Measurements from ENCODE around the gene OR51I2.

The OR51I2 gene

DNA sequence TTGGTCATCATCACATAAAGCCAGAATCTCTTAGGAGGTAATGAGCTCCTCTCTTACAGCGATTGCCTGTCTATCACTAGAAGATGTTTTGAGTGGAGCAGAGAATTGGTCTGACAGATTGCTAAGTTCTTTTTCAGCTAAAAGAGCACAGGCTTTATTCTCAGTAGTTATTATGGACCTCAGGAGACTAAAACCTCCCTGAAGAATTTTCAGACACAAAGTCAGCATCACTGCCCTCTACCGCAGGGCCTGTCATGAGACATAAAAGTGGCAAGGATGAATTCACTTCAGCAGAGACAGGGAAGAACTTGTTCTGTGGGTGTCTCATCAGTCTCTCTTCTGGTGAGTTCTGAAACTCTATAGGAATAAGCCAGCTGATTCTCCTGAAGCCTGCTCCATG lies at the start of gene OR51I2:
Gene OR51I2 (plus strand): TSS at position 301 of the 400 bp plus-strand sequence. CDS start 4,166 bp downstream, outside the sequence.
- no peaks in the 10 kb centered on the region for H3K36me3 ChIP-seq
- no peak within 1 kb of the TSS for H3K4me3 ChIP-seq (ENCODE audit: low read depth in 1 of 2, low read length in 1 of 2)
- no peaks in the 10 kb centered on the region for H3K4me1 ChIP-seq (ENCODE audit: control insufficient read depth in 1 of 2, insufficient read depth in 1 of 2, low read depth in 1 of 2, low read length in 1 of 2)
- H3K27ac ChIP-seq, result no peak within 1 kb of the TSS
- no peaks in the 10 kb centered on the region for H3K27me3 ChIP-seq
- H3K9me3 ChIP-seq, result no peaks in the 10 kb centered on the region
- no peak for TF ChIP-seq CTCF (IDR thresholded peaks at IDR 0.05)

DNA sequence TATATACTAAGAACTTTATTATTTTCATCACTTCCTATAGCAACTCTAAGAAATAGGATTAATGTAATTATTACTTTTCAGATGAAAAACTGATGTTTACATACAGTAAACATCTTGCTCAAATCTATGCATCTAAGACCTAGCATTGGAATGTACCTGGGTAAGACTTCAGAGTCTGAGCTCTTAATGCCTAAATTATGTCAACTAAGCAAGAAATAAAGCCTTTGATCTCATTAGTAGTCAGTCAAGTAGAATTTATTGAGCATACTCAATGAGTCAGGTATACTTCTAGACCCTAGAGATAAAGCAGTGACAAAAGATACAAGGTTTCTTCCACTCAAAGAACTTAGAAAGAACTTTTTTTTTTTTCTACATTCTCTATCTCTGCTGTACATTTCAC lies 44.0 kb upstream of the OR51I2 start:
- no peaks in the 10 kb centered on the region for H3K9me3 ChIP-seq
- H3K36me3 ChIP-seq, result no peaks in the 10 kb centered on the region
- no peak overlapping the region for H3K27ac ChIP-seq
- no peak for TF ChIP-seq CTCF (IDR thresholded peaks at IDR 0.05)
- no peaks in the 10 kb centered on the region for H3K4me1 ChIP-seq (ENCODE audit: control insufficient read depth in 1 of 2, insufficient read depth in 1 of 2, low read depth in 1 of 2, low read length in 1 of 2)
- H3K4me3 ChIP-seq (ENCODE audit: low read depth in 1 of 2, low read length in 1 of 2), result no peak overlapping the region
- H3K27me3 ChIP-seq, result no peaks in the 10 kb centered on the region

DNA sequence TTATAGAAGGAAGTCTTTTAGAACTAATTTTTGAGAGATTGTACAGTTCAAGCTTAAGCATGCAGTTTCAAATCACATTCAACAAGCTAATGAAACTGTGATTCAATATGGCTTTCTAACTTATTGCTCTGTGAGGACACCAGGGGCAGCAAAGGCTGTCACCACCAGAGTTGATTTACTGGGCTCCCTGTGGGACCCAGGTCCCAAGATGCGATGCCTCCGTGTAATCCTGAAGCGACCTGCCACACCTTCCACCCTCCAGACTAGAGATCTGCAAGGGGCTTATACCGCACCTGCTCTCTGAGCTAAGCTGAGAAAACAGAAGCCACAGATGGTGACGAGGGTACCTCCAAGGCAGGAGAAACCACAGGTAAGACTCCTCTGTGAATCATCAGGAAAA lies 28.1 kb upstream of the OR51I2 start:
- Histone ChIP-seq H3K36me3 (no peaks in the 10 kb centered on the region), H3K4me1 (ENCODE audit: control insufficient read depth in 1 of 2, insufficient read depth in 1 of 2, low read depth in 1 of 2, low read length in 1 of 2) (no peaks in the 10 kb centered on the region), H3K27ac (no peak overlapping the region), H3K9me3 (no peaks in the 10 kb centered on the region), H3K27me3 (no peaks in the 10 kb centered on the region), H3K4me3 (ENCODE audit: low read depth in 1 of 2, low read length in 1 of 2) (no peak overlapping the region)
- no peak for TF ChIP-seq CTCF (IDR thresholded peaks at IDR 0.05)

- H3K4me3 ChIP-seq (ENCODE audit: low read depth in 1 of 2, low read length in 1 of 2), result no peak within 1 kb of the TSS
- no peaks in the 10 kb centered on the region for H3K36me3 ChIP-seq
- no peak for TF ChIP-seq CTCF (IDR thresholded peaks at IDR 0.05)
- H3K27ac ChIP-seq, result no peak within 1 kb of the TSS
- H3K27me3 ChIP-seq, result no peaks in the 10 kb centered on the region
- H3K9me3 ChIP-seq, result no peaks in the 10 kb centered on the region
- no peaks in the 10 kb centered on the region for H3K4me1 ChIP-seq (ENCODE audit: control insufficient read depth in 1 of 2, insufficient read depth in 1 of 2, low read depth in 1 of 2, low read length in 1 of 2)
These were observed 27.3 kb upstream of the OR51I2 start, which contains the start of gene OR51Q1 for GRCh38 chr11:5421811-5422210. Gene OR51Q1 (plus strand): TSS chr11:5422111. CDS start chr11:5422201, 90 bp downstream.

DNA sequence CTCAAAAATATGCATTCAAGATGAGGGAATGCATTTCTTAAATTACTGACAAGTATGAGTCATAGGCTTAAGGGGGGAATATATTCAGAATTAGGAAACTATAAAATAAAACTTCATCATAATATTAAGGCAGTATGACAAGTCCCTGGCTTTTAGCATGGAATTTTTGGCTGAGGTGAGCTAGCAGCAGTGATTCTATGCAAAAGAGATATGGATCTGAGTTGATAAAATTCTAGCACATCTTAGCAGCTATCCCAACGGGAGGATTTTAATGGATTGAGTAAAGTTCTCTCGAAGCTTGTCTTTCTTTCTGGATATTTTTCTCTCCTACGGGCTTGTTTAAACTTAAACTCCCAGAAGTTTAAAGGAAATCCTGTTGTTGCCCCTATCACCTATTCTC lies 26.0 kb upstream of the OR51I2 start:
- Histone ChIP-seq H3K9me3 (no peaks in the 10 kb centered on the region), H3K27me3 (no peaks in the 10 kb centered on the region), H3K4me3 (ENCODE audit: low read depth in 1 of 2, low read length in 1 of 2) (no peak overlapping the region), H3K27ac (no peak overlapping the region), H3K4me1 (ENCODE audit: control insufficient read depth in 1 of 2, insufficient read depth in 1 of 2, low read depth in 1 of 2, low read length in 1 of 2) (no peaks in the 10 kb centered on the region), H3K36me3 (no peaks in the 10 kb centered on the region)
- TF ChIP-seq CTCF (IDR thresholded peaks at IDR 0.05), result no peak

DNA sequence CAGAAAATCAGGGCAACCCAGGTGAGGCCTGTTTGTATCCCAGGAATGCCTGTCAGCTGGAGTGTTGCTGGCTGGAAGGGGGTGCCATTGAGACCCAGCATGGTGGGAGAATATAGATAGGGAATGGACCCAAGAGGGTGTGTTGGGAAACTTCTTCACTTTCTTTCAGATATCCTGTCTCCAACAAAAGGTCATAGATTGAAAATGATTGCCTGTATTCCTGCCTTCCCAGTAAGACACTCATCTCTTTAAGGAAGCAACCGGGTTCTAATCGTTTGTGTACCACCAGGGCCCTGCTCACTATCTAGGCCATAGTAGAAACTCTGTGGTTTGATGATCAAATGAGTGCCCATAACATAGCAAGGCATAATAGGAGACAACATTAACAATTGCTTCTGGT lies 7.7 kb upstream of the OR51I2 start, which contains the start of gene OR51I1:
Gene OR51I1 (minus strand): TSS at position 101 of the 400 bp plus-strand sequence. CDS start 0 bp downstream, at position 101.
- H3K4me3 ChIP-seq (ENCODE audit: low read depth in 1 of 2, low read length in 1 of 2), result no peak within 1 kb of the TSS
- no peaks in the 10 kb centered on the region for H3K27me3 ChIP-seq
- TF ChIP-seq CTCF (IDR thresholded peaks at IDR 0.05), result no peak
- peaks cover 0 to 6% of the 10 kb centered on the region in 2 experiments for H3K4me1 ChIP-seq (ENCODE audit: control insufficient read depth in 1 of 2, insufficient read depth in 1 of 2, low read depth in 1 of 2, low read length in 1 of 2)
- H3K9me3 ChIP-seq, result no peaks in the 10 kb centered on the region
- no peaks in the 10 kb centered on the region for H3K36me3 ChIP-seq
- H3K27ac ChIP-seq, result no peak within 1 kb of the TSS

Measured in neutrophil (primary cell).